Effector memory CD4-positive, alpha-beta T cell (primary cell): ENCODE data around the gene NGRN.
"Not testable (repeated sequence)": the region's sequence is repeated elsewhere in the genome, so short reads cannot be mapped to it uniquely, and the experiment has no call there.

Experiments used
- DNase-seq, 3 donors: peaks; one replicate each; pipeline ENCODE4 v3.0.0-alpha.2; 2020
- H3K27ac ChIP-seq: 2 replicates; pipeline ENCODE4 v1.7.0; 2013; ENCODE audit warnings: mild to moderate bottlenecking, low read length, moderate library complexity; ENCODE audit not compliant: insufficient read depth, poor library complexity, severe bottlenecking
- H3K27me3 ChIP-seq: replicated peaks from 2 replicates; pipeline ENCODE4 v1.7.0; 2013; ENCODE audit warnings: mild to moderate bottlenecking, low read length; ENCODE audit not compliant: insufficient read depth, control insufficient read depth, poor library complexity, severe bottlenecking
- H3K36me3 ChIP-seq: 2 replicates; pipeline ENCODE4 v1.7.0; 2013; ENCODE audit warnings: mild to moderate bottlenecking, low read length, moderate library complexity; ENCODE audit not compliant: control insufficient read depth, insufficient read depth
- H3K4me1 ChIP-seq: 2 replicates; pipeline ENCODE4 v1.7.0; 2013; ENCODE audit warnings: low read length, mild to moderate bottlenecking; ENCODE audit not compliant: control insufficient read depth, insufficient read depth, poor library complexity, severe bottlenecking
- H3K4me3 ChIP-seq: 2 replicates; pipeline ENCODE4 v1.7.0; 2013; ENCODE audit warnings: low read length, low read depth, mild to moderate bottlenecking; ENCODE audit not compliant: insufficient read depth, poor library complexity, severe bottlenecking
- H3K9me3 ChIP-seq: 2 replicates; pipeline ENCODE4 v1.7.0; 2013; ENCODE audit warnings: mild to moderate bottlenecking, low read length, moderate library complexity; ENCODE audit not compliant: control insufficient read depth

Gene NGRN

DNA sequence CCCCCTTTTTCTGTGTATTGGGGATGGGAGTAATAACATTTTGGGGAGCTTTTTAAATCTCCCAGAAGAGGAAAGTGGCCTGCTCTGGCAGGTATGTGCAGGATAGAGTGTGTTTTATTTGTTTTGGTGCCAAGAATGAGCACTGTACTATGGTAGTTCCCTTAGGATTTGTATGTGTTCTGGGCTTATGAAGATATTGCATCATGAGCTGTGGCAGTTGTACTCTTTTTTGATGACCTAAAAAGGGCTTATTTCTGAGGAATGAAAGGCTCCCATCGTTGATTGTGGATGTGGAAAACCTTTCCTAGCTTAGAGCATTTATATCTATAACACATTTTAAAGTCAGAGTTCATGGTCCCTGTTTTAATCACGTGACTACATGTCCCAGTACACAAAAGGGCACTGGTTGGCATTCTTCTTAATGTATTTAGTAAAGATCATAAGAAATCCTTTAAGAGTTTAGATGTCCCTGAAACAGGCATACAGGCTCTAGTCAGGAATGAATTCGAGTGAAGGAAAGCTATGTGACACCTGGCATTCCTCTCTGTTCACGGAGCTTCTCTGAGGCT is 30.9 kb downstream of the NGRN start:
- H3K9me3 ChIP-seq, H3K27ac ChIP-seq, H3K4me1 ChIP-seq, DNase-seq, H3K4me3 ChIP-seq, H3K27me3 ChIP-seq, H3K36me3 ChIP-seq: not testable (repeated sequence)

DNA sequence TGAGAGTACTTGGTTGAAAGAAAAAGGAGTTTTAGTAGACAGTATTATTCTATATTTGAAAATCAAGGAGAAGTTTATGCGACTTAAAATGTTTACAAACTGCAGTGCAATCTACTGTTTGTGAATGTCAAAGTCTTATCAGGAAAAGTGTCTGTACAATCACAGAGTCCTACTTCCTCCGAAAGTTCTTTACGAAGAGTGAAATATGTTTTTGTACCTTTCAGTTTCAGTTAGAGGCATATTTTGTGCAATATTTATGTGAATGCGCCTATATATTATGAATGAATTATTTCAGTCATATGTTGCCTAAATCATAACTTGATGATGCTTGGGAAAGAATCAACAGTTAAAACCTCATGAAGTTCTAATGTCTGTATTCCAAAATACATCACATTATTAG is 31.5 kb downstream of the NGRN start:
- Histone ChIP-seq H3K36me3 (no peaks in the 10 kb centered on the region), H3K9me3 (no peaks in the 10 kb centered on the region), H3K4me1 (no peaks in the 10 kb centered on the region), H3K27ac (no peak overlapping the region), H3K27me3 (no peaks in the 10 kb centered on the region), H3K4me3 (no peak overlapping the region)
- no peak for DNase-seq

DNA sequence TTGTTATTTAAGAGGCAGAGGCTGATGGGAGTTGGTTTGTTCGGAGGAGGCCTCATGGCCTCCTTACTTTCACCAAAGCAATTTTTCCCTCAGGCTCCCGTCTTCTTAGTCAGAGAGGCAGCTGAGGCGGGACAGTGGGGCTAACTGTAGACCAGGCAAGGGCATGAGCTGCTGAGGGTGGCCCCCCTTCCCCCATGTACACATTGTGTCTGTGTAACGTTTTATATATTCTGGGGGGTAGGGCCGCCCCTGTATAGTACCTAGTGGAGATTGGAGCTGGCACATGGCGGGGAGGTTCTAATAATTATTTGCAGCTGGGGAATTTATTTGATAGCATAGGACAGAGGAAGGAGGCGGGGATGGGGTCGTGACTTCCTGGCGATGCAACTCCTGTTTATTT is 35.1 kb downstream of the NGRN start:
- no peaks in the 10 kb centered on the region for H3K27me3 ChIP-seq
- H3K4me3 ChIP-seq: no peak overlapping the region
- no peaks in the 10 kb centered on the region for H3K4me1 ChIP-seq
- no peaks in the 10 kb centered on the region for H3K9me3 ChIP-seq
- H3K36me3 ChIP-seq: no peaks in the 10 kb centered on the region
- no peak overlapping the region for H3K27ac ChIP-seq
- DNase-seq: no peak

DNA sequence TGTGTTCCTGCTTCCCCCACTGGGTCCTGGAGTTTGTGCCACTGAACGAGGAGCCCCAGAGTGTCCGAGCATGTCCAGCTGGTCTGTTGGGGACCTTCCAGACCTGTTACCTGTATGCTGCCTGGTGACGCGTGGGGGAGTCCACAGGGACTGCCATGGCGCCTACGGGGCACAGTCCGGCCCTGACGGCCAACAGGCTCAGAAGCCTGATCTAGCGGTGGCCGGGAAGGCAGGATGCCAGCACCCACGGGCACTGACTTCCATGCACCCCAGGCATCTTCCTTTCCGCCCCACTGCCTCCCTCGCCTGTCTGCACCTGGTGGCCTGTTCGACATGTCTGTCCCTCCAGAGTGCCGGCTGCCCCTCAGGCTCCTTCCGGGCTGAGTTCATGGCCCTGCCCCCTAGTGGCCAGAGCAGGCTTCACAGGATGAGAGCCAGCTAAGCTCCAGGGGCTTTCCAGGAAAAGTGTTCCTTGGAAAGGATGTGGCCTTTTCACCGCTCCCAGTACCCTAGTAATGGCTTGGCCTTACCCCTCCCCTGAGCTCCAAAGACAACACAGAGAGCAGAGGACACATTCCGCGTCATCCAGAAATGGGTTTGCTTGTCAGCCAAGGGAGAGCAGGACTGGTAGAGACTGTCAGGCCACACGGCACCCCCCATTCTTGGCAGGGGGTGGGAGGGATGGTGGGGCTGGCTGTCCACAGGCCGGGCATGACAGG is 35.7 kb downstream of the NGRN start:
- Histone ChIP-seq H3K36me3 (no peaks in the 10 kb centered on the region), H3K4me3 (no peak overlapping the region), H3K27ac (no peak overlapping the region), H3K4me1 (peaks cover 1% of the 10 kb centered on the region), H3K9me3 (no peaks in the 10 kb centered on the region), H3K27me3 (no peaks in the 10 kb centered on the region)
- DNase-seq: peak; percentile 21 to 46 (median 28)

DNA sequence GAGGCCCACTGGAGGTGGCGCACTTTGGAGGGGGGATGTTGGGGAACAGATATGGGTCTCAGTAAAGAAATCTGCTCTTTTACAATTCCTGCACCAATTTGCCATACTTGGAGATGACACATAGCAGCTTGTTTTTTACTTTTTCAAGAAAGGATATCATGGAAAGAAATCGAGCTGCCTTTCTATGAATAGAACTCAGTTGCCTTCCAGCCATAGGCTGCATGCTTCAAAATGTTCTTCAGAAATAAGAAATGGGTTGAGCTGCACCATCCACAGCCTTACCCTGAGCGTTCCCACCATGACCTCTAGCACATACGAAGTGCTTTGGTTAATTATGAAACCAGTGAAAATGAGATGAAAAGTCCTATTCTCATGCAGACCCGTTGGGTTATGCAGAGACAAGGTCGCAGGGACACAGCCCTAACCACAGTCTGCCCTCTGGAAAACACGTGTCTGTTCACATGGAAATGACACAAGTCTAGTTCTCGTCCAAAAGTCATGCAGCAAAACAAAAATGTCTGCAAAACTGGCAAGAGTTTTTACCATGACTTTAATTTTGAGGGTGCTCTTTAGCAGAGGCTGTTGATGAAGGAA is 36.3 kb downstream of the NGRN start:
- Histone ChIP-seq H3K9me3 (no peaks in the 10 kb centered on the region), H3K4me1 (peaks cover 7% of the 10 kb centered on the region), H3K4me3 (no peak overlapping the region), H3K27me3 (no peaks in the 10 kb centered on the region), H3K36me3 (no peaks in the 10 kb centered on the region), H3K27ac (no peak overlapping the region)
- no peak for DNase-seq

DNA sequence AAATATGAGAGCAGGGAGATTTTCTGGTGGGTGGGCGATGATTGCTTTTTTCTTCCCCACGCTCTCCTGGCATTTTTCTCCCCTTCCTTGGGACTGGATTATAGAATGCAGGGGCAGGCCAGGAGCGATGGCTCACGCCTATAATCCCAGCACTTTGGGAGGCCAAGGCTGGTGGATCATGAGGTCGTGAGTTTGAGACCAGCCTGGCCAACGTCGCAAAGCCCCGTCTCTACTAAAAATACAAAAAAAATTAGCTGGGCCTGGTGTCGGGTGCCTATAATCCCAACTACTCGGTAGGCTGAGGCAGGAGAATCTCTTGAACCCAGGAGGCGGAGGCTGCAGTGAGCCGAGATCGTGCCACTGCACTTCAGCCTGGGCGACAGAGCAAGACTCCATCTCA is 39.9 kb downstream of the NGRN start:
- H3K27ac ChIP-seq, H3K4me3 ChIP-seq, DNase-seq, H3K36me3 ChIP-seq, H3K27me3 ChIP-seq, H3K4me1 ChIP-seq, H3K9me3 ChIP-seq: not testable (repeated sequence)

DNA sequence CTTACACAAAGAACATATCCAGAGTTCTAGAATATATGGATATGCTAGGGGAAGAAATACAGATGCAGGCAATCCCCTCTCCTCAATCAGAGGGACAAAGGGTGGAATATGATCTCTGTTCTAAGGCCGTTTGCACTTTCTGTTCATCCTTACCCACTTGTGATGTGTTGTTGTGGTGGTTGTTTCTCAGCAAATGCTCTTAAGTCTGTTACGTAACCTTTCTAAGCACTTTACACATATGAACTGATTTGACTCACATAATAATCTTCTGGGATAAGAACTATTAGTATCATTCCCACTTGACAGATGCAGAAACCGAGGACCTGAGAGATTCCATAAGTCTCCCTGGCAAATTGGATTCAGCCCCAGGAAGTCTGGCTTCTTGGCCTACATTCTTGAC is 40.5 kb downstream of the NGRN start:
- no peak for DNase-seq
- Histone ChIP-seq H3K4me3 (no peak overlapping the region), H3K27ac (no peak overlapping the region), H3K4me1 (peaks cover 7% of the 10 kb centered on the region), H3K36me3 (no peaks in the 10 kb centered on the region), H3K9me3 (no peaks in the 10 kb centered on the region), H3K27me3 (no peaks in the 10 kb centered on the region)

DNA sequence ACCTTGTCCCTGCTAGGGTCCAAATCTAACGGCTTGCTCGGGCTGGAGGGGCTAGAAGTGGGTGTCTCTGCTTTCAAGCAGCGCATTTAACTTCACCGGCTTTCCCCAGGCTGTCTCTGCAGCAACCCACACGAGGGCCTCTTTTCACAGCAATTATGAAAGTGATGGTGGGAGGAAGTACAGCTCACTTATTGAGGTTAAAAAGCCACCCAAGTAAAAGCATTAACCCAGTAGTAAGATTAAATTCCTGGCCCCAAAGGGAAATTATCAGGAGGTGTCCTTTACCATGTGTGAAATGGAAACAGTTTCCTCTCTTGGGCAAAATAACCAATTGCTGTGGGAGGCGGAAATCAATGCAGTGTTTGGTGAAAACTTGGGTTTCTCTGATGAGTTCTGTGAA is 41.1 kb downstream of the NGRN start:
- Histone ChIP-seq H3K27me3 (no peaks in the 10 kb centered on the region), H3K27ac (no peak overlapping the region), H3K4me1 (peaks cover 7% of the 10 kb centered on the region), H3K9me3 (no peaks in the 10 kb centered on the region), H3K36me3 (no peaks in the 10 kb centered on the region), H3K4me3 (no peak overlapping the region)
- DNase-seq: no peak

DNA sequence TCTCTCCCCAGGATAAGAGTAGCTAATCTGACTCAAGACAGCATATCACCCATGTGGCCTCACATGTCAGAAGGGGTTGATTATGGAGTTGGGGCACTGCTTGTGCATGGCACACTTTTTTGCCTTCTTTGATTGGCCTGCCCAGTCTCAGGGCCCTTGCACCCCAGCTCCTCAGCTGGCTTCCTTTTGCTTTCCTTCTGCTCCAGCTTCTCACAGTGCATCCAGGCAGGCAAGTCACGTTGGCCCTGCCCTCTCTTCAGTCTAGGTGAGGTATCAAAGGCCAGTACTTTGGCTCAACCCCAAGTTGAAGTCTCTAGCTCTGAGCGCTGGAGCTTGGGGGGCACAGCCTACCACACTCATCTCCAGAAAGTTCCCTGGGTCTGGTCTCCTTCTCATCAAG is 42.2 kb downstream of the NGRN start:
- DNase-seq: no peak

DNA sequence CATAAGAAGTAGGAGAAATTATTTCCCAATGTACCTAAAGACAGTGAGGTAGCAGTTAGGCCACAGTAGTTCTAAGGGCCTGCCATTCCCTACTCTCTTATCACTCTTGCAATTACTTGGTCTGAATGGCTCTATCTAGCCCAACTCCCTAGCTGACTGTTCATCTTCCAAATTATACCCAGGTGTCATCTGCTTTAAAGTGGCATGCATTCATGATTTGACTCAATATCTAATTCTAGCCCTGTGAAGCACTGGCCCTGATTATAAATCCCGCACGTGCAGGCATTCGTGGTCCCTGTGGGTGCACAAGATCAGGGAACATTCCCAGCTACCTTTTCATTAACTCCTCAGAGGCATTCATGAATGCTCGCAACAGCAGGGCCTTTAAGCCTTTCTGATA is 43.5 kb downstream of the NGRN start:
- no peaks in the 10 kb centered on the region for H3K36me3 ChIP-seq
- no peaks in the 10 kb centered on the region for H3K27me3 ChIP-seq
- no peak for DNase-seq
- H3K9me3 ChIP-seq: no peaks in the 10 kb centered on the region
- H3K27ac ChIP-seq: no peak overlapping the region
- H3K4me1 ChIP-seq: peaks cover 7% of the 10 kb centered on the region
- H3K4me3 ChIP-seq: no peak overlapping the region

More for the DNA sequence above, 42.2 kb downstream of the NGRN start:
- Histone ChIP-seq H3K4me1 (peaks cover 7% of the 10 kb centered on the region), H3K27ac (no peak overlapping the region), H3K4me3 (no peak overlapping the region), H3K9me3 (no peaks in the 10 kb centered on the region), H3K27me3 (no peaks in the 10 kb centered on the region), H3K36me3 (no peaks in the 10 kb centered on the region)
